ENCODE results near the gene JUND.
"Not testable (repeated sequence)": the region's sequence is repeated elsewhere in the genome, so short reads cannot be mapped to it uniquely, and the experiment has no call there.

JUND gene

GRCh38 chr19:18281082-18282020 is at the start of gene JUND:
Gene JUND (minus strand): TSS chr19:18281622. CDS start chr19:18281484, 138 bp downstream.
- DNase-seq (ENCODE audit: low spot score) = peak; percentile 99

GRCh38 chr19:18330868-18331267 is 49.4 kb upstream of the JUND start:
- DNase-seq (ENCODE audit: low spot score) = no peak

GRCh38 chr19:18329035-18329376 is 47.6 kb upstream of the JUND start:
- no peak for DNase-seq (ENCODE audit: low spot score)

- peak; percentile 91 for DNase-seq (ENCODE audit: low spot score)
These were observed 47.1 kb upstream of the JUND start for GRCh38 chr19:18328340-18329034.

GRCh38 chr19:18326772-18327171 is 45.4 kb upstream of the JUND start:
- no peak for DNase-seq (ENCODE audit: low spot score)

GRCh38 chr19:18324373-18324731 is 42.9 kb upstream of the JUND start:
- DNase-seq (ENCODE audit: low spot score) = not testable (repeated sequence)

GRCh38 chr19:18322759-18323460 is 41.5 kb upstream of the JUND start, which contains the start of gene LSM4:
Gene LSM4 (minus strand): TSS chr19:18323076. CDS start chr19:18323020, 56 bp downstream.
- DNase-seq (ENCODE audit: low spot score) = peak; percentile 99

GRCh38 chr19:18322318-18322758 is 40.9 kb upstream of the JUND start:
- DNase-seq (ENCODE audit: low spot score) = no peak

- DNase-seq (ENCODE audit: low spot score) = no peak
These were observed 40.3 kb upstream of the JUND start for GRCh38 chr19:18321734-18322102.

GRCh38 chr19:18320865-18321733 is 39.7 kb upstream of the JUND start:
- no peak for DNase-seq (ENCODE audit: low spot score)

GRCh38 chr19:18319591-18320135 is 38.2 kb upstream of the JUND start:
- no peak for DNase-seq (ENCODE audit: low spot score)

GRCh38 chr19:18317961-18318800 is 36.8 kb upstream of the JUND start:
- DNase-seq (ENCODE audit: low spot score) = no peak

GRCh38 chr19:18313398-18313797 is 32.0 kb upstream of the JUND start:
- DNase-seq (ENCODE audit: low spot score) = no peak

GRCh38 chr19:18312092-18312534 is 30.7 kb upstream of the JUND start:
- no peak for DNase-seq (ENCODE audit: low spot score)

- DNase-seq (ENCODE audit: low spot score) = no peak
These were observed 30.2 kb upstream of the JUND start for GRCh38 chr19:18311502-18312091.

- DNase-seq (ENCODE audit: low spot score) = no peak
These were observed 29.5 kb upstream of the JUND start for GRCh38 chr19:18310966-18311365.

GRCh38 chr19:18310118-18310909 is 28.9 kb upstream of the JUND start:
- DNase-seq (ENCODE audit: low spot score) = no peak

GRCh38 chr19:18309525-18310064 is 28.2 kb upstream of the JUND start:
- no peak for DNase-seq (ENCODE audit: low spot score)

- no peak for DNase-seq (ENCODE audit: low spot score)
These were observed 27.5 kb upstream of the JUND start for GRCh38 chr19:18308948-18309325.
